ENCODE results near the gene ATE1.

ATE1 gene

DNA sequence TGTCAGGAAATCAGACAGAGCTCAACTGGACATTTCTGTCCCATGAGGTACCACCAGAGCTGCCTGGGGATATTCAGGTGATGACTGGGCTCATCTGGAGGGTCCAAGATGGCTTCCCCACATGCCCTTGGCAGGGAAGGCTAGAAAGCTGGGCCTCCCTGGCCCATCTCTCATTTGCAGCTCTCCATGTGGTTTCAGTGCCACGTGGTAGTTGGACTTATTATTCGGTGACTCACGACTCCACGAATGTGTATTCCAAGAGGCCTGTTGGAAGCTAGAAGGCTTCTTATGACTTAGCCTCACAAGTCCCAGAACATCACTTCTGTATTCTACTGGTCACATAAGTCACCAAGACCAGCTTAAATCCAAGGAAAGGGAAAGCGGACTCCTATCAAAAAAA, 24.4 kb upstream of the ATE1 start:
- ATAC-seq: no peak
- no peak for TF ChIP-seq ZNF565 (CRISPR knock-in tag; conservative IDR thresholded peaks at IDR 0.05; ENCODE audit: low read depth)
- TF ChIP-seq, protein P1, sequence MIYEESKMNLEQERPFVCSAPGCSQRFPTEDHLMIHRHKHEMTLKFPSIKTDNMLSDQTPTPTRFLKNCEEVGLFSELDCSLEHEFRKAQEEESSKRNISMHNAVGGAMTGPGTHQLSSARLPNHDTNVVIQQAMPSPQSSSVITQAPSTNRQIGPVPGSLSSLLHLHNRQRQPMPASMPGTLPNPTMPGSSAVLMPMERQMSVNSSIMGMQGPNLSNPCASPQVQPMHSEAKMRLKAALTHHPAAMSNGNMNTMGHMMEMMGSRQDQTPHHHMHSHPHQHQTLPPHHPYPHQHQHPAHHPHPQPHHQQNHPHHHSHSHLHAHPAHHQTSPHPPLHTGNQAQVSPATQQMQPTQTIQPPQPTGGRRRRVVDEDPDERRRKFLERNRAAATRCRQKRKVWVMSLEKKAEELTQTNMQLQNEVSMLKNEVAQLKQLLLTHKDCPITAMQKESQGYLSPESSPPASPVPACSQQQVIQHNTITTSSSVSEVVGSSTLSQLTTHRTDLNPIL (CRISPR knock-in tag; IDR thresholded peaks at IDR 0.05; ENCODE audit: low read depth): no peak
- TF ChIP-seq, protein P2, sequence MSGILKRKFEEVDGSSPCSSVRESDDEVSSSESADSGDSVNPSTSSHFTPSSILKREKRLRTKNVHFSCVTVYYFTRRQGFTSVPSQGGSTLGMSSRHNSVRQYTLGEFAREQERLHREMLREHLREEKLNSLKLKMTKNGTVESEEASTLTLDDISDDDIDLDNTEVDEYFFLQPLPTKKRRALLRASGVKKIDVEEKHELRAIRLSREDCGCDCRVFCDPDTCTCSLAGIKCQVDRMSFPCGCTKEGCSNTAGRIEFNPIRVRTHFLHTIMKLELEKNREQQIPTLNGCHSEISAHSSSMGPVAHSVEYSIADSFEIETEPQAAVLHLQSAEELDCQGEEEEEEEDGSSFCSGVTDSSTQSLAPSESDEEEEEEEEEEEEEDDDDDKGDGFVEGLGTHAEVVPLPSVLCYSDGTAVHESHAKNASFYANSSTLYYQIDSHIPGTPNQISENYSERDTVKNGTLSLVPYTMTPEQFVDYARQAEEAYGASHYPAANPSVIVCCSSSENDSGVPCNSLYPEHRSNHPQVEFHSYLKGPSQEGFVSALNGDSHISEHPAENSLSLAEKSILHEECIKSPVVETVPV (CRISPR knock-in tag; IDR thresholded peaks at IDR 0.05): no peak
- TF ChIP-seq ZFP3 (CRISPR knock-in tag; IDR thresholded peaks at IDR 0.05): no peak
- no peak for TF ChIP-seq ZC3H10 (CRISPR knock-in tag; IDR thresholded peaks at IDR 0.05)
- TF ChIP-seq, protein P3, sequence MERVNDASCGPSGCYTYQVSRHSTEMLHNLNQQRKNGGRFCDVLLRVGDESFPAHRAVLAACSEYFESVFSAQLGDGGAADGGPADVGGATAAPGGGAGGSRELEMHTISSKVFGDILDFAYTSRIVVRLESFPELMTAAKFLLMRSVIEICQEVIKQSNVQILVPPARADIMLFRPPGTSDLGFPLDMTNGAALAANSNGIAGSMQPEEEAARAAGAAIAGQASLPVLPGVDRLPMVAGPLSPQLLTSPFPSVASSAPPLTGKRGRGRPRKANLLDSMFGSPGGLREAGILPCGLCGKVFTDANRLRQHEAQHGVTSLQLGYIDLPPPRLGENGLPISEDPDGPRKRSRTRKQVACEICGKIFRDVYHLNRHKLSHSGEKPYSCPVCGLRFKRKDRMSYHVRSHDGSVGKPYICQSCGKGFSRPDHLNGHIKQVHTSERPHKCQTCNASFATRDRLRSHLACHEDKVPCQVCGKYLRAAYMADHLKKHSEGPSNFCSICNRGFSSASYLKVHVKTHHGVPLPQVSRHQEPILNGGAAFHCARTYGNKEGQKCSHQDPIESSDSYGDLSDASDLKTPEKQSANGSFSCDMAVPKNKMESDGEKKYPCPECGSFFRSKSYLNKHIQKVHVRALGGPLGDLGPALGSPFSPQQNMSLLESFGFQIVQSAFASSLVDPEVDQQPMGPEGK (CRISPR knock-in tag; IDR thresholded peaks at IDR 0.05; ENCODE audit: borderline replicate concordance): no peak
- TF ChIP-seq, protein P4, sequence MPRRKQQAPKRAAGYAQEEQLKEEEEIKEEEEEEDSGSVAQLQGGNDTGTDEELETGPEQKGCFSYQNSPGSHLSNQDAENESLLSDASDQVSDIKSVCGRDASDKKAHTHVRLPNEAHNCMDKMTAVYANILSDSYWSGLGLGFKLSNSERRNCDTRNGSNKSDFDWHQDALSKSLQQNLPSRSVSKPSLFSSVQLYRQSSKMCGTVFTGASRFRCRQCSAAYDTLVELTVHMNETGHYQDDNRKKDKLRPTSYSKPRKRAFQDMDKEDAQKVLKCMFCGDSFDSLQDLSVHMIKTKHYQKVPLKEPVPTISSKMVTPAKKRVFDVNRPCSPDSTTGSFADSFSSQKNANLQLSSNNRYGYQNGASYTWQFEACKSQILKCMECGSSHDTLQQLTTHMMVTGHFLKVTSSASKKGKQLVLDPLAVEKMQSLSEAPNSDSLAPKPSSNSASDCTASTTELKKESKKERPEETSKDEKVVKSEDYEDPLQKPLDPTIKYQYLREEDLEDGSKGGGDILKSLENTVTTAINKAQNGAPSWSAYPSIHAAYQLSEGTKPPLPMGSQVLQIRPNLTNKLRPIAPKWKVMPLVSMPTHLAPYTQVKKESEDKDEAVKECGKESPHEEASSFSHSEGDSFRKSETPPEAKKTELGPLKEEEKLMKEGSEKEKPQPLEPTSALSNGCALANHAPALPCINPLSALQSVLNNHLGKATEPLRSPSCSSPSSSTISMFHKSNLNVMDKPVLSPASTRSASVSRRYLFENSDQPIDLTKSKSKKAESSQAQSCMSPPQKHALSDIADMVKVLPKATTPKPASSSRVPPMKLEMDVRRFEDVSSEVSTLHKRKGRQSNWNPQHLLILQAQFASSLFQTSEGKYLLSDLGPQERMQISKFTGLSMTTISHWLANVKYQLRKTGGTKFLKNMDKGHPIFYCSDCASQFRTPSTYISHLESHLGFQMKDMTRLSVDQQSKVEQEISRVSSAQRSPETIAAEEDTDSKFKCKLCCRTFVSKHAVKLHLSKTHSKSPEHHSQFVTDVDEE (CRISPR knock-in tag; IDR thresholded peaks at IDR 0.05): no peak
- no peak for TF ChIP-seq OSR1 (CRISPR knock-in tag; IDR thresholded peaks at IDR 0.05)
- no peak for TF ChIP-seq ZNF8 (CRISPR knock-in tag; IDR thresholded peaks at IDR 0.05)
- no peak for TF ChIP-seq SNAI2 (CRISPR knock-in tag; IDR thresholded peaks at IDR 0.05)
- TF ChIP-seq ZNF70 (CRISPR knock-in tag; IDR thresholded peaks at IDR 0.05): no peak
- TF ChIP-seq CSDC2 (CRISPR knock-in tag; IDR thresholded peaks at IDR 0.05): no peak
- no peak for TF ChIP-seq ARNTL (CRISPR knock-in tag; IDR thresholded peaks at IDR 0.05; ENCODE audit: borderline replicate concordance, low read depth)

DNA sequence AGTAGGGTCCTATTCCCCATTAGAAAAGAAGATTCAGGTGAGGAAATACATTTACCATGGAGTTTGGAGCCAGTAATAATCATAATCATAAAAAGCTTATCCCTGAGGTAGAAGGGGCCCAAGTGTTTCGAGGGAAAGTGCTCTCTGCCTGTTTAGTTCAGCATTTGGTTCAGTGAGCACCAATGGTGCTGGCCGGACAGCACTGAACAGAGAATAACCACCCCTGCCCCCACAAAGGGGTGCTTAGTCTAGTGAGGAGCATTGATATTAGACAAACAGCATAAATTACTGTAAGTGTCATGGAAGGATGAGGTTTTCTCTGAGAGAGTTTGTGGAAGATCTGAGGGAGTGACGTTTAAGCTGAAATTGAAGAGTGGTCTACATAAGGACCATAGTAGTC, 21.6 kb upstream of the ATE1 start:
- ATAC-seq: no peak
- TF ChIP-seq, protein P4 (CRISPR knock-in tag; IDR thresholded peaks at IDR 0.05): no peak
- TF ChIP-seq ZC3H10 (CRISPR knock-in tag; IDR thresholded peaks at IDR 0.05): no peak
- no peak for TF ChIP-seq SNAI2 (CRISPR knock-in tag; IDR thresholded peaks at IDR 0.05)
- TF ChIP-seq BACH2 (CRISPR knock-in tag; IDR thresholded peaks at IDR 0.05; ENCODE audit: borderline replicate concordance): no peak
- no peak for TF ChIP-seq PPARA (CRISPR knock-in tag; IDR thresholded peaks at IDR 0.05; ENCODE audit: borderline replicate concordance)
- no peak for TF ChIP-seq ZNF70 (CRISPR knock-in tag; IDR thresholded peaks at IDR 0.05)

DNA sequence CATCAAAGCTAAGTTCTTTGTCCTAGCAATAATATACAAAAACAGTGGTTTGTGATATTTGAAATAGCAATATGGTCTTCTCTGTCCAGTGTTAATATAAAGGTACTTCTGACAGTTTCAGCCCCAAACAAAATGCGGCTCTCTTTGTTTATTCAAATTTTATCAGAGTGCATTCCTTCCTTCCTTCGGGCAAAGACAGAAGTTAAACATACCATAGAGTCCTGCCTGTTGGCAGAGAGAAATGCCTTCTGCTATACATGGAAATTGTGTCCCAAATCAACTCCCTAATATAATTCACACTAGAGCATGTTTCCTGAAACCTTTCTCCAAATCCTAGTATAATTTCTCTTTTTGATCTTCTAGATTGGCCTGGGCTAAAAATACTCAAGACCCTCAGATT, 21.2 kb upstream of the ATE1 start:
- TF ChIP-seq ARNTL (CRISPR knock-in tag; IDR thresholded peaks at IDR 0.05; ENCODE audit: borderline replicate concordance, low read depth) (no peak), TOX (CRISPR knock-in tag; IDR thresholded peaks at IDR 0.05; ENCODE audit: borderline replicate concordance) (no peak), PPARA (CRISPR knock-in tag; IDR thresholded peaks at IDR 0.05; ENCODE audit: borderline replicate concordance) (no peak), ZNF8 (CRISPR knock-in tag; IDR thresholded peaks at IDR 0.05) (no peak), RARB (CRISPR knock-in tag; IDR thresholded peaks at IDR 0.05) (no peak), ESRRG (CRISPR knock-in tag; IDR thresholded peaks at IDR 0.05) (no peak), GLIS3 (CRISPR knock-in tag; IDR thresholded peaks at IDR 0.05) (no peak), SNAI2 (CRISPR knock-in tag; IDR thresholded peaks at IDR 0.05) (no peak), ZC3H10 (CRISPR knock-in tag; IDR thresholded peaks at IDR 0.05) (no peak)
- TF ChIP-seq, protein P5, sequence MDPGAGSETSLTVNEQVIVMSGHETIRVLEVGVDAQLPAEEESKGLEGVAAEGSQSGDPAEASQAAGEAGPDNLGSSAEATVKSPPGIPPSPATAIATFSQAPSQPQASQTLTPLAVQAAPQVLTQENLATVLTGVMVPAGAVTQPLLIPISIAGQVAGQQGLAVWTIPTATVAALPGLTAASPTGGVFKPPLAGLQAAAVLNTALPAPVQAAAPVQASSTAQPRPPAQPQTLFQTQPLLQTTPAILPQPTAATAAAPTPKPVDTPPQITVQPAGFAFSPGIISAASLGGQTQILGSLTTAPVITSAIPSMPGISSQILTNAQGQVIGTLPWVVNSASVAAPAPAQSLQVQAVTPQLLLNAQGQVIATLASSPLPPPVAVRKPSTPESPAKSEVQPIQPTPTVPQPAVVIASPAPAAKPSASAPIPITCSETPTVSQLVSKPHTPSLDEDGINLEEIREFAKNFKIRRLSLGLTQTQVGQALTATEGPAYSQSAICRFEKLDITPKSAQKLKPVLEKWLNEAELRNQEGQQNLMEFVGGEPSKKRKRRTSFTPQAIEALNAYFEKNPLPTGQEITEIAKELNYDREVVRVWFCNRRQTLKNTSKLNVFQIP (CRISPR knock-in tag; IDR thresholded peaks at IDR 0.05; ENCODE audit: borderline replicate concordance, low read depth): no peak
- TF ChIP-seq, protein P3 (CRISPR knock-in tag; IDR thresholded peaks at IDR 0.05; ENCODE audit: borderline replicate concordance): no peak
- TF ChIP-seq, protein P1 (CRISPR knock-in tag; IDR thresholded peaks at IDR 0.05; ENCODE audit: low read depth): no peak
- no peak for ATAC-seq

All from SK-N-SH treated with all-trans-retinoic acid at 6 μM for 48 hours (cell line).